Measurements from ENCODE around the gene TMEM61.

- TF ChIP-seq GATA2 (IDR thresholded peaks at IDR 0.05; ENCODE audit: low read depth, low read length) (no peak), GATA3 (IDR thresholded peaks at IDR 0.05; ENCODE audit: low read depth, low read length) (no peak)
Observed at GRCh38 chr1:54934869-54935268, 45.6 kb upstream of the TMEM61 start.

Data from SH-SY5Y (cell line).